Neuronal stem cell (in vitro differentiated cells): ENCODE results near the gene RGPD3.
"Not testable (repeated sequence)": the region's sequence is repeated elsewhere in the genome, so short reads cannot be mapped to it uniquely, and the experiment has no call there.

ENCODE experiments used
- DNase-seq: peaks from one replicate; pipeline ENCODE4 v3.0.0-alpha.2; 2013; ENCODE audit warnings: low spot score
- H2AFZ ChIP-seq: one replicate; pipeline ENCODE4 v1.6.1; 2013; ENCODE audit warnings: mild to moderate bottlenecking, low read length, inconsistent platforms
- H2AK5ac ChIP-seq: 2 replicates; pipeline ENCODE4 v1.6.1; 2013; ENCODE audit warnings: low read depth, mild to moderate bottlenecking, inconsistent platforms, low read length, moderate library complexity, mixed read lengths
- H2BK120ac ChIP-seq: 2 replicates; pipeline ENCODE4 v1.6.1; 2013; ENCODE audit warnings: low read depth, mild to moderate bottlenecking, inconsistent platforms, low read length, moderate library complexity, mixed read lengths
- H2BK12ac ChIP-seq: one replicate; pipeline ENCODE4 v1.6.1; 2013; ENCODE audit warnings: low read length, inconsistent platforms
- H2BK15ac ChIP-seq: 2 replicates; pipeline ENCODE4 v1.6.1; 2013; ENCODE audit warnings: mild to moderate bottlenecking, low read length, inconsistent platforms, mixed read lengths
- H2BK5ac ChIP-seq: one replicate; pipeline ENCODE4 v1.6.1; 2013; ENCODE audit warnings: inconsistent platforms, mild to moderate bottlenecking, low read length, moderate library complexity
- H3K14ac ChIP-seq: one replicate; pipeline ENCODE4 v1.6.1; 2013; ENCODE audit warnings: low read length, inconsistent platforms
- H3K18ac ChIP-seq: 2 replicates; pipeline ENCODE4 v1.6.1; 2013; ENCODE audit warnings: low read length, inconsistent platforms
- H3K23ac ChIP-seq: 2 replicates; pipeline ENCODE4 v1.6.1; 2013; ENCODE audit warnings: low read depth, mild to moderate bottlenecking, mixed read lengths, low read length, inconsistent platforms; ENCODE audit not compliant: poor library complexity
- H3K27ac ChIP-seq: replicated peaks from 3 replicates; pipeline ENCODE4 v1.5.1; 2013; ENCODE audit warnings: low read length, inconsistent platforms
- H3K27me3 ChIP-seq, 3 experiments: 2 replicates each; pipeline ENCODE4 v1.6.1; 2013; ENCODE audit warnings: low read length in 3 of 3, mild to moderate bottlenecking in 2 of 3, inconsistent platforms in 1 of 3, low read depth in 1 of 3, mixed read lengths in 1 of 3, moderate library complexity in 1 of 3; ENCODE audit not compliant: control insufficient read depth in 3 of 3, insufficient read depth in 3 of 3
- H3K36me3 ChIP-seq, 2 donors: replicated peaks in 1 of 2; 2 replicates each; pipeline ENCODE4 v1.6.1; 2013; ENCODE audit warnings: low read length in 2 of 2; ENCODE audit not compliant: control insufficient read depth in 2 of 2, insufficient read depth in 2 of 2
- H3K4ac ChIP-seq: 2 replicates; pipeline ENCODE4 v1.6.1; 2013; ENCODE audit warnings: inconsistent platforms, mild to moderate bottlenecking, low read length, moderate library complexity
- H3K4me1 ChIP-seq, 2 donors: 1 replicate in 1 of 2; 2 replicates in 1 of 2; pipeline ENCODE4 v1.6.1; 2013; ENCODE audit warnings: low read length in 2 of 2, low read depth in 1 of 2; ENCODE audit not compliant: control insufficient read depth in 2 of 2, insufficient read depth in 1 of 2
- H3K4me2 ChIP-seq: one replicate; pipeline ENCODE4 v1.6.1; 2013; ENCODE audit warnings: mild to moderate bottlenecking, low read length, inconsistent platforms; ENCODE audit not compliant: insufficient read depth, poor library complexity, severe bottlenecking
- H3K4me3 ChIP-seq, 2 donors: 2 replicates each; pipeline ENCODE4 v1.5.1; 2013; ENCODE audit warnings: low read length in 2 of 2, mild to moderate bottlenecking in 2 of 2, inconsistent platforms in 1 of 2, moderate library complexity in 1 of 2
- H3K79me1 ChIP-seq: one replicate; pipeline ENCODE4 v1.6.1; 2013; ENCODE audit warnings: low read depth, mild to moderate bottlenecking, inconsistent platforms, low read length, moderate library complexity
- H3K9ac ChIP-seq: one replicate; pipeline ENCODE4 v1.6.1; 2013; ENCODE audit warnings: mild to moderate bottlenecking, low read depth, low read length, inconsistent platforms; ENCODE audit not compliant: poor library complexity
- H3K9me3 ChIP-seq, 2 donors: replicated peaks in 1 of 2; 2 replicates each; pipeline versions ENCODE3 to v1.6.1; 2013; ENCODE audit warnings: low read length in 2 of 2, mild to moderate bottlenecking in 2 of 2, inconsistent platforms in 1 of 2, low read depth in 1 of 2, mixed read lengths in 1 of 2, moderate library complexity in 1 of 2; ENCODE audit not compliant: control insufficient read depth in 2 of 2, insufficient read depth in 1 of 2
- H4K8ac ChIP-seq: one replicate; pipeline ENCODE4 v1.6.1; 2013; ENCODE audit warnings: low read depth, mild to moderate bottlenecking, inconsistent platforms, low read length, moderate library complexity
- H4K91ac ChIP-seq: one replicate; pipeline ENCODE4 v1.6.1; 2013; ENCODE audit warnings: low read length, low read depth, mild to moderate bottlenecking, inconsistent platforms; ENCODE audit not compliant: poor library complexity
- WGBS, 2 donors: extraction: QIAGEN DNeasy Blood & Tissue Kit; methylation state at CpG; one replicate each; pipeline ENCODE4 v1.1.7; 2013; ENCODE audit warnings: missing lambda C conversion rate in 2 of 2, mixed read lengths in 1 of 2; ENCODE audit not compliant: insufficient read length in 2 of 2, insufficient replicate concordance in 1 of 2; ENCODE audit errors: extremely low coverage in 2 of 2; 5-methylcytosine and 5-hydroxymethylcytosine counted together

RGPD3 gene

GRCh38 chr2:106470658-106471057 is 2.4 kb upstream of the RGPD3 start:
- DNase-seq, H3K18ac ChIP-seq, H3K79me1 ChIP-seq, H4K91ac ChIP-seq, H2AFZ ChIP-seq, H3K9me3 ChIP-seq, H3K14ac ChIP-seq, H2AK5ac ChIP-seq, H3K4me1 ChIP-seq, H3K27me3 ChIP-seq, H2BK120ac ChIP-seq, H3K4me3 ChIP-seq, H3K4me2 ChIP-seq, H3K27ac ChIP-seq, H3K23ac ChIP-seq, H2BK5ac ChIP-seq, H3K4ac ChIP-seq, H2BK15ac ChIP-seq, H3K9ac ChIP-seq, H4K8ac ChIP-seq, H2BK12ac ChIP-seq, H3K36me3 ChIP-seq: not testable (repeated sequence)
- no CpG with 5 or more reads among the region's 4 CpGs for WGBS, 2 donors

- not testable (repeated sequence) for H3K4ac ChIP-seq, H3K14ac ChIP-seq, H2BK120ac ChIP-seq, H3K27me3 ChIP-seq, H2BK5ac ChIP-seq, H2AK5ac ChIP-seq, H4K8ac ChIP-seq, H4K91ac ChIP-seq, H3K9me3 ChIP-seq, H3K4me3 ChIP-seq, H2AFZ ChIP-seq, H3K4me1 ChIP-seq, H2BK15ac ChIP-seq, DNase-seq, H3K27ac ChIP-seq, H3K9ac ChIP-seq, H3K4me2 ChIP-seq, H3K23ac ChIP-seq, H3K79me1 ChIP-seq, H3K36me3 ChIP-seq, H2BK12ac ChIP-seq, H3K18ac ChIP-seq
- WGBS, 2 donors: no CpG with 5 or more reads among the region's 49 CpGs
Observed at GRCh38 chr2:106467516-106467915, 697 bp downstream of the RGPD3 start.

GRCh38 chr2:106461882-106462281 is 6.3 kb downstream of the RGPD3 start:
- not testable (repeated sequence) for H2AFZ ChIP-seq, H3K79me1 ChIP-seq, H2BK120ac ChIP-seq, H2BK5ac ChIP-seq, H3K4ac ChIP-seq, H4K8ac ChIP-seq, H2BK15ac ChIP-seq, H2BK12ac ChIP-seq, H3K4me1 ChIP-seq, H3K9ac ChIP-seq, H3K36me3 ChIP-seq, H3K23ac ChIP-seq, H3K14ac ChIP-seq, H3K27ac ChIP-seq, H3K27me3 ChIP-seq, H3K4me3 ChIP-seq, H3K18ac ChIP-seq, H2AK5ac ChIP-seq, H4K91ac ChIP-seq, H3K9me3 ChIP-seq, H3K4me2 ChIP-seq, DNase-seq
- WGBS, 2 donors: no CpG with 5 or more reads among the region's 10 CpGs

GRCh38 chr2:106390680-106391079 is 77.5 kb downstream of the RGPD3 start:
- WGBS, 2 donors: no CpG with 5 or more reads among the region's 5 CpGs
- H2BK120ac ChIP-seq, H2BK5ac ChIP-seq, H2BK12ac ChIP-seq, H3K79me1 ChIP-seq, H2BK15ac ChIP-seq, H3K4me1 ChIP-seq, H2AK5ac ChIP-seq, H3K9ac ChIP-seq, H3K4ac ChIP-seq, H3K36me3 ChIP-seq, H3K9me3 ChIP-seq, DNase-seq, H3K27ac ChIP-seq, H4K8ac ChIP-seq, H3K27me3 ChIP-seq, H3K4me3 ChIP-seq, H3K23ac ChIP-seq, H3K18ac ChIP-seq, H3K4me2 ChIP-seq, H2AFZ ChIP-seq, H3K14ac ChIP-seq, H4K91ac ChIP-seq: not testable (repeated sequence)
